HEK293 (cell line): Measurements from ENCODE around the gene FAM20B.

Experiments used
- REST ChIP-seq: fragments of 450-650 bp; formaldehyde crosslinking; IDR thresholded peaks from 2 replicates; pipeline ENCODE4 v1.5.1; 2016; ENCODE audit warnings: missing biosample characterization, missing genetic modification characterization
- ZNF10 ChIP-seq: fragments of 450-650 bp; formaldehyde crosslinking; IDR thresholded peaks from 2 replicates; pipeline ENCODE4 v1.5.1; 2017; ENCODE audit warnings: missing biosample characterization, missing genetic modification characterization
- ZNF223 ChIP-seq: fragments of 450-650 bp; formaldehyde crosslinking; IDR thresholded peaks from 2 replicates; pipeline ENCODE4 v1.5.1; 2016; ENCODE audit warnings: missing biosample characterization, missing genetic modification characterization
- ZNF626 ChIP-seq: fragments of 450-650 bp; sonication (Bioruptor Pico); formaldehyde crosslinking; IDR thresholded peaks from 2 replicates; pipeline ENCODE4 v1.5.1; 2018; ENCODE audit warnings: missing biosample characterization, missing genetic modification characterization, inconsistent platforms

DNA sequence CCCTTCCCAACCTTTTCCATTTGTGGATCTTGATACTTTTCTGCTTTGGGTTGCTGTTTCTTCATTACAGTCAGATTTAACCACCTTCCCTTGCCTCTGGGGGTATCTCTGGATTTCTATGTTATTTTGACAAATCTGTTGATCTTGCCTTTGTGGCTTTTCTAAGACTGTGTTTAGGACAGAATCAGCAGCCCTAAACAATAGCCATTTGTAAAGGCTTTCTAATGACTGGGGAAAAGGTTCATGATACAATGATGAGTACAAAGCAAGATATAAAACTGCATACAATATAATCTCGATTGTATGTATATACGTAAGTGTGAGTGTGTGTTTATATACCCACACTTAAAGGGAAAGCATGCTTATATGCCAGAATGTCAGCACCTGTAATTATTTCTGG lies 27.8 kb downstream of the FAM20B start:
- no peak for TF ChIP-seq ZNF10 (tag by site-specific recombination)
- no peak for TF ChIP-seq ZNF223 (tag by site-specific recombination)
- no peak for TF ChIP-seq ZNF626 (tag by site-specific recombination)
- TF ChIP-seq REST (tag by site-specific recombination), result no peak
